ENCODE data around the gene FLAD1.
A peak's percentile ranks its signal among the peaks of the same experiment; 100 is the strongest.

The FLAD1 gene

GRCh38 chr1:155017041-155017945 lies 34.1 kb downstream of the FLAD1 start:
- peak; percentile 78 for DNase-seq (ENCODE audit: low read depth)

- DNase-seq (ENCODE audit: low read depth) = no peak
Observed at GRCh38 chr1:155017946-155018316, 34.8 kb downstream of the FLAD1 start.

GRCh38 chr1:155018617-155019348 lies 35.6 kb downstream of the FLAD1 start:
- DNase-seq (ENCODE audit: low read depth) = no peak

DNA sequence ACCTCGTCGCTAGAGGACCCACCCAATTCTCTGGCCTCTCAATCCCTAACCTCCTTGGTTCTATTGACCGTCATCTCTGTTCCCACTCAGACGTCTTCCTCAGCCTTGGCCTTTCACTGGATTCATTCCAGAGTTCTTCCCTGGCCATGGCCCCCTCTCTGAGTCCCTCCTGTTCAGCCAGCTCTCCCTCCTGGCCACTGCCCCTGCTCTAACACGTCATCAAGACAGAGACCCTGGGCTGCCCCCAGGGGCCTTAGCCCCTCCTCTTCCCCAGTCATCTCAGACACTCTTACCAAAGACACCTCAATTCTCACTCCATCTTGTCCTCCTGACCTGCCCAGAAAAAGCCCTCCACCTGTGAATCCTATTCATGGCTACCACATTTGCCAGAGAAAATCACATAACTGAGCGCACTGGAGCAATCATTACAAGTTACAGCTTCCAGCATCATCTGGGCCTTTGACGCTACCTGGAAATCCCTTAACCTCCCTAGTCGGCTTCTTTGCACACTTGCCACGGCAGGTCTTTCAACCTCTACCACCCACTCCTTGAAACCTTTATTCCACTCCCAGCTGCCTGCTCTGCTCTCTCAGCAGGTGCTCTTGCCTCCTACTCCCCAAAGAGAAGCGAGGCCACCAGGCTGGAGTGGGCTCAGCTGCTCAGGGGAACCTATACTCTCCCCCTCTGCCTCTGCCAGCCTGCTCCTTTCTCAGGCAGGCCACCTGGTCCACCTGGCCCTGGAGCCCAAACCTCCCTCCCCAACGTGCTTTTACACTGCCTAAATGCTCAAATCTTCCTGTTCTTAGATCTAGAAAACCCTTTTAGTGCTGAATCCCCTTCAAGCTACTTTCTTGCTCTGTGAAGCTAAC lies 36.5 kb downstream of the FLAD1 start:
- no peak for DNase-seq (ENCODE audit: low read depth)

- DNase-seq (ENCODE audit: low read depth) = no peak
Observed at GRCh38 chr1:155022136-155022926, 39.2 kb downstream of the FLAD1 start.

- no peak for DNase-seq (ENCODE audit: low read depth)
Observed at GRCh38 chr1:155022927-155023236, 39.7 kb downstream of the FLAD1 start.

DNA sequence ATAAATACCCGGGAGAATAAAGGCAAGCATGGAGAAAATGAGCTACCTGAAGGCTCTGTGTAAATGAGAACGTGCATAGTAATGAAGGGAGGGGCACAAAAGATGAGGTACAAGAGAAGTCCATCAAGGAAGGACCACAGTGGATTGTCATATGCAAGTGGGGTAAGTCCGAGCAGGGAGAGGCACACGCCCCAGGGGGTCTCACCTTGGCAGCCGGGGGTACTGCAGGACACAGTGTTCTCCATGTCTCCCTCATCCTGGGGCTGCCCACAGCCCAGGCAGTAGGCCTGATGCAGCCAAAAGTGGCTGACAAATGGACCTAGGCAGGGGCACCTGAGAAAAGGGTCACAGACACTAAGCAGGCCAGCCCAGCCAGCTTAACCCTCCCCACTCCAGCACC lies 40.5 kb downstream of the FLAD1 start:
- no peak for DNase-seq (ENCODE audit: low read depth)

DNA sequence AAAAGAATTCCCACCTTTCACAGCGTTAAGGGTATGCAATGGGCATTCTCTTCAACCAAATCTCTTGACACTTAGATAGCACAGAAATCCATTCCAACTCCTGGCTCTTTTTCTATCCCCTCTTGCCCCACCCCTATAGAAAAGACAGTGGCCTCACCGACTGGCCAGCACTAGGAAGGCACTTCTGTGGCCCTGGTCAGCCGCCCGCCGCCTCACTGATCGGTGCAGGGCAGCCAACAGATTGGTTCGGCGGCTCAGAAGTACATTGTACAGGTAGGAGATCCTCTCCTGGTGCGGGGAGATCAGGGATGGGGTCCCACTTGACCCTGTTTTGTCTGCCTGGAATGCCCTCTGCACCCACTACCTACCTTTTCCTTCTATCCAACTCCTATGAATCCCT lies 41.2 kb downstream of the FLAD1 start:
- DNase-seq (ENCODE audit: low read depth) = no peak

DNA sequence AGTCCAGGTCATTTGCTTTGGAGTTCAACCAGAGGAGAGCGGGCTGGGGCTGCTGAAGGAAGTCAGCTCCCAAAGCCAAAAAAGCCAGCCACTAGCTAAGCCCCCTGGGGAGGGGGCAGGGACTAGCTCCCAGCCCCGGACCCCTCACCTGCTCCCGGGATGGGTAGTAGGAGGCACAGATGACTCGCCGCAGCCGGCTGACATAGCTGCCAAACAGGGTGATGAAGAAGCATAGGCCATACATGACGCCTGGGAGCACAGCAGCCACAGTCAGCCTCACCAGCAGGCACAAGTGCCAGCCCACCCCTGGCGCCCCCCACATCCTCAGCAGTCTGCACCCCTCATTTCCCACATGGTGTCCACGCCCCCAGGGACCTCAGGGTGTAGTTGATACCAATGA lies 43.0 kb downstream of the FLAD1 start:
- no peak for DNase-seq (ENCODE audit: low read depth)

GRCh38 chr1:155026588-155026987 lies 43.4 kb downstream of the FLAD1 start:
- DNase-seq (ENCODE audit: low read depth) = no peak

- no peak for DNase-seq (ENCODE audit: low read depth)
Observed at GRCh38 chr1:155029513-155030242, 46.5 kb downstream of the FLAD1 start.

GRCh38 chr1:155030243-155030795 lies 47.2 kb downstream of the FLAD1 start:
- DNase-seq (ENCODE audit: low read depth) = no peak

DNA sequence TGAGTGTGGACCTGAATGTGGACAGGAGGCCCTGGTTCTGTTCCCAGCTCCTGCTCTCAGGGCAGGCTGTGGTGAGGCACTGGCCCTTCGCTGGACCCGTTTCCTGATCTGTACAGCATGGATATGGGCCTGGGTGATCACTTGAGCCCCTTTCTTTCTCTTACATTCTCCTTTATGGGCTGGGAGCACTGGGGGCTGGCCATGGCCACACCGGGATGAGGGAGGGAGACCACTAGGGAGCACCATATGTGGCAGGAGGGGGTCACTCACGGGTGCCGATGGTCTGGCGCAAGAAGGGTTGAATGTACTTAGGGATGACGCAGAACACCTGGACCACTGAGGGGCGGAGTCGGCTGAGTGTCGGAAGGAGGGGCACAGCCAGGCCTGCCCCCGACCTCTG lies 47.8 kb downstream of the FLAD1 start:
- DNase-seq (ENCODE audit: low read depth) = no peak

- DNase-seq (ENCODE audit: low read depth) = no peak
Observed at GRCh38 chr1:155032886-155033285, 49.7 kb downstream of the FLAD1 start.

GRCh38 chr1:155033524-155033923 lies 50.4 kb downstream of the FLAD1 start, which contains the start of the genes DCST1 and DCST2:
DCST1 (plus strand) TSS chr1:155033824; CDS start chr1:155034037, 213 bp downstream.
DCST2 (minus strand) TSS chr1:155033781; CDS start chr1:155033701, 80 bp downstream.
- DNase-seq (ENCODE audit: low read depth) = no peak

DNA sequence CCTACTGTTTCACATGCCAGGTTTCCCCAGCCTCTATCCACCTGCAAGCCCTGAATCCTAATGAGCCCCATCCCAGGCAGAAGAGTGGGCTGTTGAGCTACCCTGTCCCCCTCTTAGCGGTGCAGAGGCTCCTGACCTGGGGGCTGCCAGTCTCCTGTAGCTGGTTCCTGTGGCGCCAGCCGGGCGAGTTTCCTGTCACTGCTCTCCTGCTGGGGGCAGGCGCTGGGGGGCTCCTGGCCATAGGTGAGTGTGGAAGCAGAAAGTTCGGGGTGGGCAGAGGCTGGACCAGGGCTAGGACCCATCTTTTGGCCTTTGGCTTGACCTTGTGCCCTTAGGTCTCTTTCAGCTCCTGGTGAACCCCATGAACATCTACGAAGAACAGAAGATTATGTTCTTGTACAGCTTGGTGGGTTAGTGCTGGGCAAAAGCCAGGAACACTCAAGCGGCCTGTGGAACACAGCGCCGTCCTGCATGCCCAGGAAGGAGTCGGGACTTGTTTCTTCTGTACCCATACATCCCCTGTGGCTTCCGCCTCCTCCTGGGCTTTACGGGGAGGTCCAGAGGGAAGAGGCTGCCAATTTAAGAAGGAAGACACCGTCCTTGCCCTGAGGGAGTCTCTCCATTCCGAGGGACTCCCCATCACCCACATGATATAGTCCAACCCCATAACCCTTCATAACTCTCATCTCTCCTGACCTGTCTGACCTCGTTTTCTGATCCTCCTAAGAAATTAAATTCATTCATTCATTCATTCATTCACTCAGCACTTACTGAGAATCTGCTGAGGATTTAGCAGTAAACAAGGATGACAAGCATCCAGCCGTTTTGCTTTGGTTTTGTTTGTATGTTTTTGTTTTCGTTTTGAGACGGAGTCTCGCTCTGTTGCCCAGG lies 51.4 kb downstream of the FLAD1 start:
- DNase-seq (ENCODE audit: low read depth) = no peak

- DNase-seq (ENCODE audit: low read depth) = no peak
Observed at GRCh38 chr1:155035936-155036335, 52.8 kb downstream of the FLAD1 start.

- no peak for DNase-seq (ENCODE audit: low read depth)
Observed at GRCh38 chr1:155037043-155037442, 53.9 kb downstream of the FLAD1 start.

DNA sequence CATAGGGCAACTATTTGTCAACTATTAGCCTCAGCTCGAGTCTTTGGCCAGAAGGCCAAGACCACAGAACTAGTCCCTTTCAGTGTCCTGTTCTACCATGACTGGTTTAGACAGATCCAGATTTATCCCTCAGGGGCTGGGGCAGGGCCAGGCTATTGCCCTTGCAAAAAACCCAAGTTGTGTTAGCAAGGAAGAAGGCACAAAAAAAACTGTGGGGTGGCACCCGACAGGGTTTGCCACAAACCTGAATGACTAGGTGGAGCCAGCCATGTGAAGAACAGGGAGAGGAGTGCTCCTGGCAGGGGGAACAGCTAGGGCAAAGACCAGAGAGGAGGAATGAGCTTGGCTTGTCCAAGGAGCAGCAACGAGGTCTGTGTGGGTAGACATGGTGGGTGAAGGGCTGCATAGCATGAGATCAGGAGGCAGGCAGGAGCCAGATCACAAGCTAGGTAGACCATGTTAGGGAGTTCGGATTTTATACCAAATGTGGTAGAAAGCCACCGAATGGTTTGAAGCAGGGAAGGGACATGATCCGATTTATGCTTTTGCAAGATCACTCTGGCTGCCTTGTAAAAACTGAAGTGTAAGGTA lies 54.8 kb downstream of the FLAD1 start:
- no peak for DNase-seq (ENCODE audit: low read depth)
